H1 (cell line): ENCODE results near the gene IFIT5. TPM values are rescaled to one million over a fixed set of nuclear protein-coding genes. Genes with fewer than 3 reads are reported as not detected.

Experiments
- BACH1 ChIP-seq: IDR thresholded peaks from 2 replicates; pipeline ENCODE4 v1.6.1; 2012; ENCODE audit warnings: low read length, improper control_type of control experiment
- EZH2 ChIP-seq: fragments of 200-600 bp; sonication (generic); IDR thresholded peaks from 2 replicates; pipeline ENCODE4 v1.7.1; 2012; ENCODE audit warnings: low read depth, mild to moderate bottlenecking, moderate library complexity, low read length, inconsistent platforms; ENCODE audit not compliant: severe bottlenecking
- RXRA ChIP-seq: IDR thresholded peaks from 2 replicates; pipeline ENCODE4 v1.6.1; 2011; ENCODE audit warnings: low read depth, mild to moderate bottlenecking, low read length, moderate library complexity; ENCODE audit not compliant: insufficient read depth
- SAP30 ChIP-seq: fragments of 300-600 bp; sonication (generic); IDR thresholded peaks from 2 replicates; pipeline ENCODE4 v1.7.1; 2012; ENCODE audit warnings: low read length, moderate library complexity, mild to moderate bottlenecking, inconsistent platforms; ENCODE audit not compliant: insufficient read depth, insufficient replicate concordance
- SRF ChIP-seq: IDR thresholded peaks from 2 replicates; pipeline ENCODE4 v1.6.1; 2011; ENCODE audit warnings: mild to moderate bottlenecking, low read depth, low read length, moderate library complexity
- polyA plus RNA-seq, 7 experiments: library from polyadenylated mRNA; depleted of rRNA in 3 of 7; stranded (reverse) in 5 of 7; unstranded in 2 of 7; fragments of >200 nt in 5 of 7; fragments of 200-250 nt in 2 of 7; gene quantifications; 1 replicate in 5 of 7; 2 replicates in 1 of 7; 4 replicates in 1 of 7; pipeline versions ENCODE4 v1.2.1 to v1.2.3, GENCODE V29; 2011 to 2013; ENCODE audit warnings: missing spikeins in 2 of 7, mixed read lengths in 2 of 7
- total RNA-seq: library from RNA; stranded (reverse); fragmentation: NEBNext Ultra II Directional; extraction: Animal tissue kit (Norgen Biotek cat#: 25700); gene quantifications from 2 replicates; pipeline ENCODE4 v1.2.1, GENCODE V29; 2021

The IFIT5 gene
- total and polyA plus RNA-seq, 2 of the 8 experiments (the other 6 are each of a cell fraction or from before 2014, with no cell fraction given): 0.94 to 2.6 TPM

DNA sequence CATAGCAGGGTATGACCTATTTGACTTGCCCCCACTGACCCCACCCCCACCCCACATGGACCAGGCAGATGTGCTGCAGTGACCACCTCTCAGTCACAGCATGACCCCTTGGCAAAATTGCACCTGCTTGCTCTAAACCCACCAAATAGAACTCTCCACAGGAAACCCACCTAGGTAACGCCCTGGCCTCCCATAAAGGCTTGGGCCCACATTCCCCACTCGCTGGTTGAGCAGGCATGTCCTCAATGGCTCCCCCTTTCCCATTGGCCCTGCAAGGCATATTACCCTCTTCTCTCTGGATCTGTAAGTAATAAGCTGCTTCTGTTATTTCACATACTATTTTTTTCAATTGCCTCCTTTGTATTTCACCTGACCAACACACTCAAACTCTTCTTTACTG lies 19.2 kb upstream of the IFIT5 start (continued):
- TF ChIP-seq EZH2 (no peak), RXRA (no peak), SAP30 (no peak), SRF (no peak), BACH1 (no peak)
- TF ChIP-seq, all 59 proteins: peak for 0
